ENCODE measurements around the gene C4orf54.

DNA sequence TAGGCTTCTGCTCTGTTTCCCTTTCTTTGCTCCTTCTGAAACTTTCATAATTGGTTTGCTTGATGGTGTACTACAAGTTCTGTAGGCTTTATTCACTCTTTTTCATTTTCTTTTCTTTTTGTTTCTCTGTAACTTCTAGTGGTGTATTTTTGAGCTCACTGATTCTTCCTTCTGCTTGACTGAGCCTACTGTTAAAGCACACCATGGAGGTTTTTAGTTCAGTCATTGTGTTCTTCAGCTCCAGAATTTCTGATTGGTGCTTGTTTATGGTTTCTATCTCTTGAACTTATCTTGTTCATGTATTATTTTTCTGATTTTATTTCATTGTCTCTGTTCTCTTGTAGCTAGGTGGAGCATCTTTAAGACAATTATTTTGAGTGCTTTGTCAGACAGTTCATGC is 33.4 kb upstream of the C4orf54 start:
- TF ChIP-seq, protein P1, sequence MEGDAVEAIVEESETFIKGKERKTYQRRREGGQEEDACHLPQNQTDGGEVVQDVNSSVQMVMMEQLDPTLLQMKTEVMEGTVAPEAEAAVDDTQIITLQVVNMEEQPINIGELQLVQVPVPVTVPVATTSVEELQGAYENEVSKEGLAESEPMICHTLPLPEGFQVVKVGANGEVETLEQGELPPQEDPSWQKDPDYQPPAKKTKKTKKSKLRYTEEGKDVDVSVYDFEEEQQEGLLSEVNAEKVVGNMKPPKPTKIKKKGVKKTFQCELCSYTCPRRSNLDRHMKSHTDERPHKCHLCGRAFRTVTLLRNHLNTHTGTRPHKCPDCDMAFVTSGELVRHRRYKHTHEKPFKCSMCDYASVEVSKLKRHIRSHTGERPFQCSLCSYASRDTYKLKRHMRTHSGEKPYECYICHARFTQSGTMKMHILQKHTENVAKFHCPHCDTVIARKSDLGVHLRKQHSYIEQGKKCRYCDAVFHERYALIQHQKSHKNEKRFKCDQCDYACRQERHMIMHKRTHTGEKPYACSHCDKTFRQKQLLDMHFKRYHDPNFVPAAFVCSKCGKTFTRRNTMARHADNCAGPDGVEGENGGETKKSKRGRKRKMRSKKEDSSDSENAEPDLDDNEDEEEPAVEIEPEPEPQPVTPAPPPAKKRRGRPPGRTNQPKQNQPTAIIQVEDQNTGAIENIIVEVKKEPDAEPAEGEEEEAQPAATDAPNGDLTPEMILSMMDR (IDR thresholded peaks at IDR 0.05): no peak
- TF ChIP-seq POLR2A (IDR thresholded peaks at IDR 0.05): no peak

All from right lobe of liver (tissue), 4 donors.